Measurements from ENCODE around the gene MALAT1. TPM values are rescaled to one million over a fixed set of nuclear protein-coding genes. Genes with fewer than 3 reads are reported as not detected.

MALAT1 gene
- total RNA-seq, 1 experiment from 2014 or later, result 6,000 TPM

DNA sequence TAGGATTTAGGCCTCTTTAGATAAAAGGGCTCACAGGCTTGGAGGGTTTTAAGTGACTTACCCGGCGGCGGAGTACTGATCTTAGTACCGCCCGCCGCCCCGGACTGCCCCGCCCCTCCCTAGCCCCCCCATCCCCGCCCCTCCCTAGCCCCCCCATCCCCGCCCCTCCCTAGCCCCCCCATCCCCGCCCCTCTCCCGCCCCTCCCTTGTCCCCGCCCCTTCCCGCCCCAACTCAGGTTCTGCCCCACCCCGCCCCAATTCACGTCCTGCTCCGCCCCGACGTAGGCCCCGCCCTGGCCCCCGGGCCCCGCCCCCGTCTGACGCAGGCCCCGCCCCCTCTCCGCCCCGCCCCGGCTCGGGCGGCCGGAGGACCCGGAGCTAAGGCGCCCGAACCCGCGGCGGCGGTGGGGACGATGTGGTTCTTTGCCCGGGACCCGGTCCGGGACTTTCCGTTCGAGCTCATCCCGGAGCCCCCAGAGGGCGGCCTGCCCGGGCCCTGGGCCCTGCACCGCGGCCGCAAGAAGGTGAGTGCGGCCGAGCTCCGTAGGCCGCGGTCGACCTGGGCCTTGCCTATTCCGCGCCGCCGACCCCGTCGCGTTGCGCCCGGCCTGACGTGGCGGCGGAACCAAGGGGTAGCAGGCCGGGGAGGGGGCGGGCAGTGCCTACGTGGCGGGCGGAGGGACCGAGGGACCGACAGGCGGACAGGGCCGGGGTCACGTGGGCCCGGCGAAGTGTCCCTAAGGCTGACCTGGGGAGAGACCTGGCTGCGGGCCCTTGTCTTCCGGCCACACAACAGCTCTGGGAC, 26.1 kb downstream of the MALAT1 start, which contains the start of gene SCYL1:
Gene SCYL1, plus strand, starts transcription at position 343 of the 805 bp plus-strand sequence. Its CDS starts 71 bp downstream, at position 414.
- no TSS peak for BruUV-seq (replicated peaks)
- peak within 1 kb of the TSS; percentile 86 for H3K27ac ChIP-seq (ENCODE audit: low read depth, low read length)
- peaks cover 7 to 17% of the 10 kb centered on the region in 2 experiments; a peak in 3 of 4 replicates for H3K4me1 ChIP-seq (ENCODE audit: control insufficient read depth in 1 of 2, insufficient read depth in 2 of 2, low read length in 2 of 2)
- H3K9me3 ChIP-seq (ENCODE audit: control insufficient read depth in 1 of 2, insufficient read depth in 1 of 2, low read depth in 1 of 2, low read length in 2 of 2), result no peaks in the 10 kb centered on the region
- peak within 1 kb of the TSS; percentile 99 for H3K4me2 ChIP-seq (ENCODE audit: low read length)
- peak within 1 kb of the TSS; percentile 90 to 94 for H3K4me3 ChIP-seq (replicated peaks in 1 of 2; ENCODE audit: low read depth in 1 of 2, low read length in 2 of 2)
- peaks cover 9 to 16% of the 10 kb centered on the region in 2 experiments; a peak in 2 of 4 replicates for H3K36me3 ChIP-seq (ENCODE audit: control insufficient read depth in 1 of 2, insufficient read depth in 2 of 2, low read length in 2 of 2)
- ChIA-PET CTCF (interaction anchor here (0.6 to 1.4 kb wide), 4 partner anchors 15 to 69 kb away, joined by 3 to 4 read pairs (median 4); no protein-coding TSS in a partner anchor), RAD21 (ENCODE audit: low non-redundant PET in 1 of 2, low total read pairs in 2 of 2, uncharacterized antibody in 2 of 2, unreplicated experiment in 2 of 2) (interaction anchor here in 1 of 2 experiments (1.0 kb wide), 1 partner anchor 16 kb away, joined by 4 read pairs; no protein-coding TSS in a partner anchor), POLR2A (interaction anchor here (1.1 to 2.6 kb wide), 6 partner anchors 13 to 106 kb away, joined by 3 to 11 read pairs (median 4); partner anchors contain the start of genes EHBP1L1 and MALAT1)
- no peaks in the 10 kb centered on the region for H3K27me3 ChIP-seq (ENCODE audit: insufficient read depth, low read length)
- ATAC-seq (peak; percentile 91), DNase-seq (ENCODE audit: low read depth, low spot score) (no peak)
- peak within 1 kb of the TSS; percentile 96 for H3K9ac ChIP-seq (ENCODE audit: low read length)
- H3K9me2 ChIP-seq (ENCODE audit: insufficient read depth), result no peaks in the 10 kb centered on the region
- peaks cover 20% of the 10 kb centered on the region for H3K79me2 ChIP-seq (ENCODE audit: insufficient read depth, low read length)
- H4K20me1 ChIP-seq (ENCODE audit: insufficient read depth), result no peaks in the 10 kb centered on the region
- H2AFZ ChIP-seq (ENCODE audit: low read depth, low read length, poor library complexity, severe bottlenecking), result no peak within 1 kb of the TSS
- intact Hi-C loops (cut with micrococcal nuclease), result no loop called here
- TF ChIP-seq POLR2AphosphoS5 (IDR thresholded peaks at IDR 0.05; ENCODE audit: low read depth, low read length), result peak; percentile 61
- TF ChIP-seq CEBPB (IDR thresholded peaks at IDR 0.05; ENCODE audit: low read depth), result no peak
- TF ChIP-seq, protein P1, sequence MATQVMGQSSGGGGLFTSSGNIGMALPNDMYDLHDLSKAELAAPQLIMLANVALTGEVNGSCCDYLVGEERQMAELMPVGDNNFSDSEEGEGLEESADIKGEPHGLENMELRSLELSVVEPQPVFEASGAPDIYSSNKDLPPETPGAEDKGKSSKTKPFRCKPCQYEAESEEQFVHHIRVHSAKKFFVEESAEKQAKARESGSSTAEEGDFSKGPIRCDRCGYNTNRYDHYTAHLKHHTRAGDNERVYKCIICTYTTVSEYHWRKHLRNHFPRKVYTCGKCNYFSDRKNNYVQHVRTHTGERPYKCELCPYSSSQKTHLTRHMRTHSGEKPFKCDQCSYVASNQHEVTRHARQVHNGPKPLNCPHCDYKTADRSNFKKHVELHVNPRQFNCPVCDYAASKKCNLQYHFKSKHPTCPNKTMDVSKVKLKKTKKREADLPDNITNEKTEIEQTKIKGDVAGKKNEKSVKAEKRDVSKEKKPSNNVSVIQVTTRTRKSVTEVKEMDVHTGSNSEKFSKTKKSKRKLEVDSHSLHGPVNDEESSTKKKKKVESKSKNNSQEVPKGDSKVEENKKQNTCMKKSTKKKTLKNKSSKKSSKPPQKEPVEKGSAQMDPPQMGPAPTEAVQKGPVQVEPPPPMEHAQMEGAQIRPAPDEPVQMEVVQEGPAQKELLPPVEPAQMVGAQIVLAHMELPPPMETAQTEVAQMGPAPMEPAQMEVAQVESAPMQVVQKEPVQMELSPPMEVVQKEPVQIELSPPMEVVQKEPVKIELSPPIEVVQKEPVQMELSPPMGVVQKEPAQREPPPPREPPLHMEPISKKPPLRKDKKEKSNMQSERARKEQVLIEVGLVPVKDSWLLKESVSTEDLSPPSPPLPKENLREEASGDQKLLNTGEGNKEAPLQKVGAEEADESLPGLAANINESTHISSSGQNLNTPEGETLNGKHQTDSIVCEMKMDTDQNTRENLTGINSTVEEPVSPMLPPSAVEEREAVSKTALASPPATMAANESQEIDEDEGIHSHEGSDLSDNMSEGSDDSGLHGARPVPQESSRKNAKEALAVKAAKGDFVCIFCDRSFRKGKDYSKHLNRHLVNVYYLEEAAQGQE (IDR thresholded peaks at IDR 0.05; ENCODE audit: low read depth), result no peak
- TF ChIP-seq SIN3A (IDR thresholded peaks at IDR 0.05; ENCODE audit: low read depth), result peak; percentile 58
- peak; percentile 100 for TF ChIP-seq ZFX (IDR thresholded peaks at IDR 0.05)
- TF ChIP-seq CBX3 (IDR thresholded peaks at IDR 0.05; ENCODE audit: low read depth), result no peak

Measured in HCT116 (cell line).